ENCODE results near the gene GJC2.
"Not testable (repeated sequence)": the region's sequence is repeated elsewhere in the genome, so short reads cannot be mapped to it uniquely, and the experiment has no call there.

DNA sequence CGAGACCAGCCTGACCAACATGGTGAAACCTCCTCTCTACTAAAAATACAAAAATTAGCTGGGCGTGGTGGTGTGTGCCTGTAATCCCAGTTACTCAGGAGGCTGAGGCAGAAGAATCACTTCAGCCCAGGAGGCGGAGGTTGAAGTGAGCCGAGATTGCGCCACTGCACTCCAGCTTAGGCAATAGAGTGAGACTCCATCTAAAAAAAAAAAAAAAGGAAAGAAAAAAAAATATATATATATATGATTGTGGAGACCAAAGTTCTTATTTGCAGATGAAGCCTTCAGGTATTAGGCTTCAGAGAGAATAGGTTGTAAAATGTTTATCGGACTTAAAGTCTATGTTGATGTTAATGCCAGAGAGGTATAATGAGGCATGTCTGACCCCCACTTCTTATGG lies 38.4 kb upstream of the GJC2 start:
- TF ChIP-seq, protein P1, sequence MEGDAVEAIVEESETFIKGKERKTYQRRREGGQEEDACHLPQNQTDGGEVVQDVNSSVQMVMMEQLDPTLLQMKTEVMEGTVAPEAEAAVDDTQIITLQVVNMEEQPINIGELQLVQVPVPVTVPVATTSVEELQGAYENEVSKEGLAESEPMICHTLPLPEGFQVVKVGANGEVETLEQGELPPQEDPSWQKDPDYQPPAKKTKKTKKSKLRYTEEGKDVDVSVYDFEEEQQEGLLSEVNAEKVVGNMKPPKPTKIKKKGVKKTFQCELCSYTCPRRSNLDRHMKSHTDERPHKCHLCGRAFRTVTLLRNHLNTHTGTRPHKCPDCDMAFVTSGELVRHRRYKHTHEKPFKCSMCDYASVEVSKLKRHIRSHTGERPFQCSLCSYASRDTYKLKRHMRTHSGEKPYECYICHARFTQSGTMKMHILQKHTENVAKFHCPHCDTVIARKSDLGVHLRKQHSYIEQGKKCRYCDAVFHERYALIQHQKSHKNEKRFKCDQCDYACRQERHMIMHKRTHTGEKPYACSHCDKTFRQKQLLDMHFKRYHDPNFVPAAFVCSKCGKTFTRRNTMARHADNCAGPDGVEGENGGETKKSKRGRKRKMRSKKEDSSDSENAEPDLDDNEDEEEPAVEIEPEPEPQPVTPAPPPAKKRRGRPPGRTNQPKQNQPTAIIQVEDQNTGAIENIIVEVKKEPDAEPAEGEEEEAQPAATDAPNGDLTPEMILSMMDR (IDR thresholded peaks at IDR 0.05) = not testable (repeated sequence)
- not testable (repeated sequence) for TF ChIP-seq EP300 (IDR thresholded peaks at IDR 0.05; ENCODE audit: low read depth)
